K562 (cell line): ENCODE results near the gene COL8A2. TPM values are rescaled to one million over a fixed set of nuclear protein-coding genes. Genes with fewer than 3 reads are reported as not detected.

Source experiments
- ATAC-seq: fragments of 200-7000 bp; cut with Tn5 transposase; 3 replicates; pipeline ENCODE4 v1.9.1; 2020; ENCODE audit warnings: moderate library complexity
- BruUV-seq: library from RNA; stranded (reverse); fragments of 400-500 nt; replicated peaks from 2 replicates; lab custom pipeline; 2021; lab: Mats Ljungman, UMichigan
- CTCF ChIA-PET: fragments of 300-600 bp; formaldehyde crosslinking; extraction: SDS; loops from one replicate; lab custom pipeline; 2021; ENCODE audit warnings: low intra/inter-chr PET ratio; lab: Yijun Ruan, JAX
- POLR2A ChIA-PET: fragments of 300-600, 350-650 bp; sonication (Branson Sonifier 250); formaldehyde crosslinking; extraction: SDS; loops from one replicate; lab custom pipeline; 2021; ENCODE audit warnings: antibody characterized with exemption, inconsistent platforms; lab: Yijun Ruan, JAX
- DNase-seq, 4 experiments: peaks; one replicate each; pipeline versions ENCODE4 v3.0.0 to v3.0.0-alpha.2; 2011 to 2018; ENCODE audit warnings: low spot score in 3 of 4, mixed read lengths in 3 of 4; ENCODE audit errors: extremely low read depth in 1 of 4
- FAIRE-seq: peaks from 2 replicates; lab custom pipeline; 2011; peaks lifted over from hg19 to GRCh38; lab: Jason Lieb, UNC
- H2AFZ ChIP-seq: 2 replicates; pipeline ENCODE4 v1.6.0; 2011; ENCODE audit warnings: low read depth, low read length, control low read depth, inconsistent platforms
- H3K27ac ChIP-seq: fragments of 200-600 bp; 3 replicates; pipeline ENCODE4 v1.8.0; 2011; ENCODE audit warnings: low read depth, mild to moderate bottlenecking, control low read depth, inconsistent platforms, low read length, moderate library complexity, mixed read lengths; ENCODE audit errors: extremely low read depth
- H3K27me3 ChIP-seq, 2 experiments: fragments of 300-600 bp in 1 of 2; 2 replicates in 1 of 2; 3 replicates in 1 of 2; pipeline versions ENCODE4 v1.6.0 to v1.8.0; 2011; ENCODE audit warnings: inconsistent platforms in 2 of 2, low read length in 2 of 2, mild to moderate bottlenecking in 1 of 2, mixed read lengths in 1 of 2, moderate library complexity in 1 of 2; ENCODE audit not compliant: control insufficient read depth in 2 of 2, insufficient read depth in 2 of 2
- H3K36me3 ChIP-seq: fragments of 300-600 bp; 3 replicates; pipeline ENCODE4 v1.8.0; 2011; ENCODE audit warnings: mild to moderate bottlenecking, low read length, inconsistent platforms; ENCODE audit not compliant: control insufficient read depth, insufficient read depth
- H3K4me1 ChIP-seq, 2 experiments: fragments of 200-600 bp in 1 of 2; replicated peaks in 1 of 2; 2 replicates in 1 of 2; 3 replicates in 1 of 2; pipeline versions ENCODE4 v1.5.1 to v1.8.0; 2011; ENCODE audit warnings: inconsistent platforms in 2 of 2, low read length in 2 of 2, mild to moderate bottlenecking in 1 of 2, mixed read lengths in 1 of 2, moderate library complexity in 1 of 2; ENCODE audit not compliant: control insufficient read depth in 2 of 2, insufficient read depth in 2 of 2
- H3K4me2 ChIP-seq: 2 replicates; pipeline ENCODE4 v1.6.1; 2011; ENCODE audit warnings: low read length, control low read depth, inconsistent platforms, mixed read lengths; ENCODE audit not compliant: insufficient read depth
- H3K4me3 ChIP-seq: fragments of 200-600 bp; sonication (generic), shearing (Covaris generic); 2 replicates; pipeline ENCODE4 v1.5.1; 2016; ENCODE audit warnings: control low read depth, inconsistent platforms
- H3K79me2 ChIP-seq: fragments of 200-600 bp; 3 replicates; pipeline ENCODE4 v1.8.0; 2011; ENCODE audit warnings: low read length, inconsistent platforms; ENCODE audit not compliant: control insufficient read depth, insufficient read depth
- H3K9ac ChIP-seq, 2 experiments: 2 replicates each; pipeline versions ENCODE4 v1.6.0 to v1.6.1; 2011; ENCODE audit warnings: low read depth in 2 of 2, low read length in 2 of 2, control low read depth in 1 of 2, inconsistent platforms in 1 of 2, mild to moderate bottlenecking in 1 of 2, mixed read lengths in 1 of 2; ENCODE audit not compliant: insufficient read depth in 1 of 2
- H3K9me1 ChIP-seq: one replicate; pipeline ENCODE4 v1.6.0; 2011; ENCODE audit warnings: inconsistent platforms, mild to moderate bottlenecking, low read length, moderate library complexity; ENCODE audit not compliant: control insufficient read depth, insufficient read depth
- H3K9me3 ChIP-seq: replicated peaks from 2 replicates; pipeline ENCODE4 v1.5.1; 2011; ENCODE audit warnings: low read depth, low read length, inconsistent platforms; ENCODE audit not compliant: control insufficient read depth, insufficient read depth
- H4K20me1 ChIP-seq: replicated peaks from 2 replicates; pipeline ENCODE4 v1.6.1; 2011; ENCODE audit warnings: low read length, inconsistent platforms, mixed read lengths; ENCODE audit not compliant: control insufficient read depth, insufficient read depth
- ARID3B ChIP-seq: fragments of 250-450 bp; sonication (Bioruptor Pico); IDR thresholded peaks from 2 replicates; pipeline ENCODE4 v1.4.0; 2020; ENCODE audit warnings: borderline replicate concordance
- CSDE1 ChIP-seq, 2 experiments: fragments of 450-650 bp; IDR thresholded peaks; 2 replicates each; pipeline ENCODE4 v1.6.1; 2016; ENCODE audit warnings: mild to moderate bottlenecking in 1 of 2
- CXXC5 ChIP-seq: fragments of 250-450 bp; sonication (Bioruptor Pico); IDR thresholded peaks from 2 replicates; pipeline ENCODE4 v1.8.0; 2022; ENCODE audit warnings: inconsistent platforms, mild to moderate bottlenecking, moderate library complexity
- FOXA3 ChIP-seq, 2 experiments: fragments of 450-650 bp in 1 of 2; sonication (generic) in 1 of 2; formaldehyde crosslinking; IDR thresholded peaks in 1 of 2; conservative IDR thresholded peaks in 1 of 2; 2 replicates each; pipeline versions ENCODE4 v1.4.0 to v1.8.0; 2020 to 2022; ENCODE audit warnings: mild to moderate bottlenecking in 2 of 2, missing genetic modification reagents in 1 of 2
- GATAD2A ChIP-seq: fragments of 450-650 bp; IDR thresholded peaks from 2 replicates; pipeline ENCODE4 v1.6.1; 2017
- HCFC1 ChIP-seq: IDR thresholded peaks from 2 replicates; pipeline ENCODE4 v1.6.1; 2012; ENCODE audit warnings: low read depth, low read length, improper control_type of control experiment
- ZNF143 ChIP-seq: sonication (generic); formaldehyde crosslinking; IDR thresholded peaks from 2 replicates; pipeline ENCODE4 v1.9.0; 2022; ENCODE audit warnings: mild to moderate bottlenecking, missing genetic modification reagents
- ZNF212 ChIP-seq: fragments of 450-650 bp; formaldehyde crosslinking; IDR thresholded peaks from 2 replicates; pipeline ENCODE4 v1.4.0; 2020; ENCODE audit warnings: mild to moderate bottlenecking
- ZNF518B ChIP-seq: fragments of 250-450 bp; sonication (Bioruptor Pico); IDR thresholded peaks from 2 replicates; pipeline ENCODE4 v1.5.0; 2021; ENCODE audit warnings: mild to moderate bottlenecking, moderate library complexity
- WGBS: fragments of 100-300 bp; shearing (Covaris generic); methylation state at CpG from one replicate; pipeline ENCODE4 v1.1.6; 2016; ENCODE audit warnings: low coverage, mixed read lengths; ENCODE audit not compliant: insufficient coverage; ENCODE audit errors: missing lambda C conversion rate; 5-methylcytosine and 5-hydroxymethylcytosine counted together
- in situ Hi-C: fragments of 300-500 bp; cut with MboI; formaldehyde crosslinking; loops from 4 replicates; pipeline ENCODE4 v1.15.0; 2018; ENCODE audit warnings: inconsistent platforms, mixed read lengths
- intact Hi-C: fragments of 100-400 bp; cut with micrococcal nuclease; formaldehyde crosslinking; loops from 2 replicates; pipeline ENCODE4 v1.14.2; 2022
- polyA plus RNA-seq, 8 experiments: library from polyadenylated mRNA; depleted of rRNA in 4 of 8; stranded (reverse) in 5 of 8; unstranded in 3 of 8; fragments of >200 nt; fragmentation: Nextera tagmentation in 2 of 8; fragmentation: Illumina TruSeq in 1 of 8; extraction: Ambion mirVana in 2 of 8; extraction: Trizol in 1 of 8; gene quantifications; 2 replicates each; pipeline versions ENCODE4 v1.2.1 to v1.2.3, GENCODE V29; 2011 to 2014; ENCODE audit warnings: inconsistent platforms in 1 of 8, missing spikeins in 1 of 8
- total RNA-seq, 7 experiments: library from RNA; depleted of rRNA in 6 of 7; stranded (reverse); fragments of >200 nt in 6 of 7; fragmentation: Illumina TruSeq in 2 of 7; extraction: Trizol in 2 of 7; gene quantifications; 2 replicates each; pipeline versions ENCODE4 v1.2.1 to v1.2.3, GENCODE V29; 2011 to 2021; ENCODE audit warnings: low replicate concordance in 1 of 7
- TF ChIP-seq, protein P1 (sequence below), 2 experiments: fragments of 200-800 bp in 1 of 2; sonication (Bioruptor generic) in 1 of 2; sonication (generic) in 1 of 2; formaldehyde crosslinking in 1 of 2; IDR thresholded peaks in 1 of 2; conservative IDR thresholded peaks in 1 of 2; 2 replicates each; pipeline versions ENCODE4 v1.5.0 to v1.6.1; 2016 to 2020; ENCODE audit warnings: missing compliant biosample characterization in 1 of 2, missing genetic modification characterization in 1 of 2, missing genetic modification reagents in 1 of 2
- TF ChIP-seq, protein P2 (sequence below): sonication (generic); formaldehyde crosslinking; IDR thresholded peaks from 2 replicates; pipeline ENCODE4 v1.8.0; 2022; ENCODE audit warnings: missing genetic modification reagents, mild to moderate bottlenecking, moderate library complexity, borderline replicate concordance

COL8A2 gene
- total and polyA plus RNA-seq, 9 of the 15 experiments (the other 6 are each of a cell fraction or from before 2014, with no cell fraction given): 0.03 to 0.14 (median 0.04) TPM; not detected in 5

DNA sequence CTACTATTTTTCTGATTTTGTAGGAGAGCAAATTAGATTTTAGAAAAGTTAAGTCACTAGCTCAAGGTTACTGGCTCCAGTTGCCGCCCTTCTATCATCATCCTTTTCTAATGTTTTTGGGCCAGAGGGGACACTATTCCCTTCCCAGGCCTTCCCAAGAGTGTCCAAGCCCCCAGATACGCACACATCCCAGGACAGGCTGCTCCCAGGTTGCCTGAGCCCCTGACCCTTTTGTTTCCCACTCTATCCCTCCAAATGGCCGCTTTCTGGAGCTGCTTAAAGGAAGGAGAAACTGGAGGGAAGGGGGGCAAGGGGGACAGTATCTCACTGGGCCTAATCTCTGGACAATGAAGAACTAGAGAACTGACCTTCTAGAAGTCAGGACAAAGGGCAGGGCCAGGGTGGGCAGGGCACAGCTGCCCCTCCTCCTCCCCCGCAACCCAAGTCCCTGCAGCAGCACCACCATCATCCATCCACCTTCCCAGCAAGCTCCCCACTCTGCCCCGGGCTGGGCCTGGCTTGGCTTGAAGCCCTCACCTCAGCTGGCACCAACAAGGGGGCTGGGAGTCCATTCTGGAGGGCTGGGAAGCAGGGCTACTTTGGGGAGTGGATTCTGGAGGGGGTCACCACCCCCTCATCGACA lies 29.9 kb upstream of the COL8A2 start:
- DNase-seq: no peak
- H3K9me3 ChIP-seq: no peaks in the 10 kb centered on the region
- no TSS peak for BruUV-seq
- H3K36me3 ChIP-seq: peaks cover 12% of the 10 kb centered on the region; the same call in 2 of the 3 replicates
- ChIA-PET CTCF (no interaction called here), POLR2A (interaction anchor here (0.6 to 2.4 kb wide), 14 partner anchors 8 to 713 kb away, joined by 3 to 14 read pairs (median 3); no protein-coding TSS in a partner anchor)
- H3K9me1 ChIP-seq: peaks cover 4% of the 10 kb centered on the region
- 54% methylated on average over 4 of the region's 6 CpGs for WGBS
- peak overlapping the region; percentile 84 for H3K27ac ChIP-seq
- 0 out of 2 replicates have a peak, but pooled peaks cover 3% of the 10 kb centered on the region for H4K20me1 ChIP-seq
- intact Hi-C loops (no loop called here), in situ Hi-C loops (loop anchor here (5.0 kb wide), 1 partner anchor 132 kb away; no protein-coding TSS in a partner anchor)
- H3K4me2 ChIP-seq: peak overlapping the region; percentile 87
- H2AFZ ChIP-seq: peak overlapping the region; percentile 76
- peak overlapping the region; percentile 81 to 86 for H3K9ac ChIP-seq
- no peak for FAIRE-seq
- peaks cover 42% of the 10 kb centered on the region for H3K79me2 ChIP-seq
- peaks cover 49 to 69% of the 10 kb centered on the region in 2 experiments for H3K4me1 ChIP-seq
- no peaks in the 10 kb centered on the region for H3K27me3 ChIP-seq
- ATAC-seq: no peak
- peak overlapping the region; percentile 92 for H3K4me3 ChIP-seq
- TF ChIP-seq FOXA3 (CRISPR knock-in tag; conservative IDR thresholded peaks at IDR 0.05 in 1 of 2, IDR thresholded peaks at IDR 0.05 in 1 of 2) (0 out of 4 replicates have a peak, but pooled peaks of 1 of the 2 experiments have one; percentile 59), ARID3B (CRISPR knock-in tag) (0 out of 2 replicates have a peak, but pooled peaks have one; percentile 57), ZNF212 (CRISPR knock-in tag) (0 out of 2 replicates have a peak, but pooled peaks have one; percentile 28), HCFC1 (peak; percentile 4; the same call in 1 of the 2 replicates), GATAD2A (peak; percentile 18; the same call in 1 of the 2 replicates), CXXC5 (CRISPR knock-in tag) (0 out of 2 replicates have a peak, but pooled peaks have one; percentile 9), ZNF143 (CRISPR knock-in tag) (no peak), ZNF518B (no peak), CSDE1 (IDR thresholded peaks at IDR 0.05) (no peak)
- TF ChIP-seq, protein P1, sequence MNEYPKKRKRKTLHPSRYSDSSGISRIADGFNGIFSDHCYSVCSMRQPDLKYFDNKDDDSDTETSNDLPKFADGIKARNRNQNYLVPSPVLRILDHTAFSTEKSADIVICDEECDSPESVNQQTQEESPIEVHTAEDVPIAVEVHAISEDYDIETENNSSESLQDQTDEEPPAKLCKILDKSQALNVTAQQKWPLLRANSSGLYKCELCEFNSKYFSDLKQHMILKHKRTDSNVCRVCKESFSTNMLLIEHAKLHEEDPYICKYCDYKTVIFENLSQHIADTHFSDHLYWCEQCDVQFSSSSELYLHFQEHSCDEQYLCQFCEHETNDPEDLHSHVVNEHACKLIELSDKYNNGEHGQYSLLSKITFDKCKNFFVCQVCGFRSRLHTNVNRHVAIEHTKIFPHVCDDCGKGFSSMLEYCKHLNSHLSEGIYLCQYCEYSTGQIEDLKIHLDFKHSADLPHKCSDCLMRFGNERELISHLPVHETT (CRISPR knock-in tag; conservative IDR thresholded peaks at IDR 0.05 in 1 of 2, IDR thresholded peaks at IDR 0.05 in 1 of 2): 0 out of 4 replicates have a peak, but pooled peaks of 1 of the 2 experiments have one; percentile 42
- TF ChIP-seq, protein P2, sequence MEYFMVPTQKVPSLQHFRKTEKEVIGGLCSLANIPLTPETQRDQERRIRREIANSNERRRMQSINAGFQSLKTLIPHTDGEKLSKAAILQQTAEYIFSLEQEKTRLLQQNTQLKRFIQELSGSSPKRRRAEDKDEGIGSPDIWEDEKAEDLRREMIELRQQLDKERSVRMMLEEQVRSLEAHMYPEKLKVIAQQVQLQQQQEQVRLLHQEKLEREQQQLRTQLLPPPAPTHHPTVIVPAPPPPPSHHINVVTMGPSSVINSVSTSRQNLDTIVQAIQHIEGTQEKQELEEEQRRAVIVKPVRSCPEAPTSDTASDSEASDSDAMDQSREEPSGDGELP (CRISPR knock-in tag): 0 out of 2 replicates have a peak, but pooled peaks have one; percentile 3
